NCI-H510A treated with DMSO at 0.1 percent for 48 hours (cell line): ENCODE measurements around the gene SNAPC2.

Source experiments
- DNase-seq: peaks from one replicate; lab custom pipeline; 2025; lab: John Stamatoyannopoulos, UW

The SNAPC2 gene

DNA sequence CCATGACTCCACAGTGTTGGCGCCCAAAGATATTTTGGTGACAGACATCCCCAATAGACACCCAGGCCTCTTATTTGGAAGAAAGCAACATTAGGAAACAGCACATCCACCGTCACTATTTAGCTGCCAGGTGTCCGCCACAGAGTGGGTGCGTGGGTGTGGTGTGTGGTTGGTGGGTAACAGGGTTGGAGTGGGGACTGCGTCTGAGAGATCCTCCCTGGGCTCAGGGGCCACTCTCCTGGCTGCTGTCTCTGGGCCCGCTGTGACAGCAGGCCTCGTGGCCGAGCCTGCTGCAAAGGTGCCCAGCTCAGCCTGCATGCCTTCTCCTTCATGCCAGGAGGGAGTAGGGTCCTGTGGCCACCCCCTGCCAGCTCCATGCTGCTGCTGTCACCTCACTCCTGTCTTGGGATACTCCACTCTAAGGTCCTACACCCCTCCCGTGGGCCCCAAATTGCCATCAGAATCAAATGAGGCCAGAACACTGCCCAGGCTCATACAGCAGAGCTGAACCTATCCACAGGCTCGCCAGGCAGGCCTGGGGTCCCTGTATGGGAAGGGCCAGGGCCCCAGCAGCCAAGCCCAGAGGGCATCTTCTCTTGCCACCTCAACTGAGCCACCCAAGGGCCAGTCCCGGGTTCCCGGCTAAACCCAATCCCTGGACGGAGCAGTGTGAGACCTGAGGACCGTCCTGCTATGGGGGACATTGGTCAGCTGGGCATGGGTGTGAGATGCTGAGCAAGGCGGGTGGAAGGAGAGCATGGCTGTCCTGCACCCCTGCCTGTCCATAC is 48.1 kb downstream of the SNAPC2 start:
- no peak for DNase-seq

DNA sequence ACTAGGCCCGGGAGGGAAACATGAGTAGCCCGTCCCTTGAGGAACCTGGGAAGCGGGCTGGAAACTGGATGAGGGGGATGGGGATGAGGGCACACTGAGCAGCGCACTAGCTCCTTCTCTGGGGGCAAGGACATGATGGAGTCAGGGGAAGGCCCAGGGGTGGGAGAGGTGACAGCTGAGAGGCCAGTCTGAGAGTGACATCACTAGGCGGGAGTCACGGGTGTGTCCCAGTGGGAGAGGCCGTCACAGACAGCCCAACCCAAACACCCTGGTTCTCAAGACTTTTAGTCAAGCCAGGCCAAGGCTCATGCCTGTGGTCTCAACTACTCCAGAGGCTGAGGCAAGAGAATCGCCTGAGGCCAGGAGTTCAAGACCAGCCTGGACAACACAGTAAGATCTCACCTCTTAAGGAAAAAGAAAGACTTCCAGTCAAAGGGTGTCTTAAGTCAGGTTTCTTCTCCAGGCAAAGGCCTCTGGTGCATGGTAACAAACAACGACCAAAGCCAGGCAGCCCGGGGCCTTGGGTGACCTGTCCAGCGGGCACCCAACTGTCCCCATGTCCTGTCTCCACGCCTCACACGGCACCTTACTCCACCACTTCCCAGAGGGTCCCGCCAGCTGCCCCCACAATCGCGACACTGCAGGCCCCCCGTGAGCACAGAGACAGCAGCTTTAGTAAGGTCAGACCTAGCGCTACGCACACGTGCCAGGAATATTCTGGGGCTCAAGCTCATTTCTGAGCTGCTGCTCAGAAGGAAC is 48.8 kb downstream of the SNAPC2 start:
- no peak for DNase-seq

DNA sequence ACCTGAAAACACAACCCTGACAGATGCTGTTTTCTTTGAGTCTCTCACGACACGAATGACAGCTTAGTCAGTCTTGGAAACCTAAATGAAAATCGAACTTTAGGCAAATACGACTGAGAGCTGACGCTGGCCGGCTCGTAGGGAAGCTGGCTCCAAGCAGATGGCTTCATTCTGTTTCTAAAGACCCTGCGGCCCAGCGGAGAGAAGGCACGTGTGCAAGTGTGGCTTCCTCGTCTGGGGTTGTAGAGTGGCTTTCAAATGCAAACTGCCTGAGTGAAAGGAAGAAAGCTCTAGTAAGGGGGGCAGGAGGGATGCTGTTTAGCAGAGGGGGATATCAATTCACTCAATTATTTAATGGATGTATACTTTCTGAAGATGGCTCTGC is 49.4 kb downstream of the SNAPC2 start:
- no peak for DNase-seq

DNA sequence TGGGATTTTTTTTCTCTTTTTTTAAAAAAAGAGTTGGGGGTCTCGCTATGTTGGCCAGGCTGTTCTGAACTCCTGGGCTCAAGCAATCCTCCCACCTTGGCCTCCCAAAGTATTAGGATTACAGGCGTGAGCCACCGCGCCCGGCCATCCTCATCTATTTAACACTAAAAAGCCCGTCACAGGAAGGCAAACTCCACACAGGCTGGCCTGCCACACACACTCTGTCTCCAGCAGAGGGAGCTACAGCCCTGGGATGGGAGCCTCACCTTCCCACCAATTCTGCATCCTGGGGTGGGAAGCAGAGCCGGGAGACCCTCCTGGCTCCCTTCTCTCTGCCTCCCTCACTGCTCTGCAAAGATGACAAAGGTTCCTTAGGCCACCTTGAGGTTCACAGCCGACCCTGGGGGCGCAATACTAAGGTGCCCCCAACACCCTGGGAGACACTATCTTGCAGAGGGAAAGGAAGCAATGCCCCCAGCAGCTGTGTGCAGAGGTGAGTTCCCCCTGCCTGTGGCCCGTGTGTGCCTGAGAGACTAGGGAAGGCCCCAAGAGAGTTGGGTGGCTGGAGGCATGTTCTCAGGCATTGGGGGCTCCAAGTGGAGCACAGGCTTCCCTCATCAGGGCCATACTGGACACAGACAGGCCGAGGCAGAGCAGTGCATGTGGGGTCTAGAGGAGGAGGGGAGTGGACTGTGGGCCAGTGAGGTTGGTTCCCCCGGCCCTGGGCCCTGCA is 50.7 kb downstream of the SNAPC2 start:
- DNase-seq, result no peak

DNA sequence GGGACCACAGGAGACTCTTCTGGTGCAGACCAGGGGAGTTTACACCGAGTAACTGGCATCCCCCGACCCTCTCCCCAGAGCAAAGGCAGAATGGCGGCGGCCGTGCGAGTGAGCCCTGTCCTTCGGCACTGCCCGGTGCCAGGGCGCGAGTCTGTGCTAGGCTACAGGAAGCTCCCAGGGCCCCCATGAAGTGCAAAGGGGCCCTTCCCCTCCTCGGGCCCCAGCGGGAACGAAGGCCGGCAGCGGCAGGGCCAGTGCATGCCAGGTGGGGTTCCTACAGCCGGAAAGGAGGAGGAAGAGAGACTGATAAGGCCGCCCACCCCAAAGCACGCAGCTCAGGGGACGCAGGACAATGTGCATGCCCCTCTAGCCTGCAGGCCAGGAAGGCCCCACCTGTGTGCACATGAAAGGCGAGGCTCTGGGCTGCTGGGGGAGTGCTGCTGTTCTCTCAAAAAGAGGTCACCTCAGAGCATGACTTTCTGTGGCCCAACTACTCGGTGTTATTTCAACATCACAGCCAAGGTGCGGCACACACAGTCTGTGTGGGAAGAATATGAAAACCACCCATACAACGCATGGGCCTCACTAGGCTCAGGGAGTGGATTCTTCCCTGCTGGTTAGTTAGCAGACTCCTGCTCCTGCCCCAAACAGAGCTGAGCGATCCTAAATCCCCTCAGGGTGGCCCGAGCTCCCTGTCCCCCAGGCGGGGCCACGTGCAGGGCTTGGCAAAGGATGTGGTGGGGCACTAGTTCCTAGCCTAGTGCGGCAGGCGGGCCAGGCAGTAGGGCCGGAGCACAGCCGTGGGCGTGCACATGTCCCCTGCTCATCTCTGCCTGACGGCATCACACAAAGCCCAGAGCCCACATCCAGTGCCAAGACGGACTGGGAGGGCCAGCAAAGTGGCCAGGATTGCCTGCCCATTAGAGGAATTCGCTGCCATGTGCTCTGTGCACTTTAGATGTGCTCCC is 51.7 kb downstream of the SNAPC2 start:
- no peak for DNase-seq
